Stimulated activated CD4-positive, alpha-beta T cell treated with anti-CD3 and anti-CD28 coated beads, Interleukin-2, amount 100 ng/mL, for 4 hours (primary cell): ENCODE measurements around the gene AHI1.
"Not testable (repeated sequence)": the region's sequence is repeated elsewhere in the genome, so short reads cannot be mapped to it uniquely, and the experiment has no call there.

ENCODE experiments used
- DNase-seq: peaks from one replicate; pipeline ENCODE4 v3.0.0-alpha.2; 2020; ENCODE audit warnings: low read depth

AHI1 gene

DNA sequence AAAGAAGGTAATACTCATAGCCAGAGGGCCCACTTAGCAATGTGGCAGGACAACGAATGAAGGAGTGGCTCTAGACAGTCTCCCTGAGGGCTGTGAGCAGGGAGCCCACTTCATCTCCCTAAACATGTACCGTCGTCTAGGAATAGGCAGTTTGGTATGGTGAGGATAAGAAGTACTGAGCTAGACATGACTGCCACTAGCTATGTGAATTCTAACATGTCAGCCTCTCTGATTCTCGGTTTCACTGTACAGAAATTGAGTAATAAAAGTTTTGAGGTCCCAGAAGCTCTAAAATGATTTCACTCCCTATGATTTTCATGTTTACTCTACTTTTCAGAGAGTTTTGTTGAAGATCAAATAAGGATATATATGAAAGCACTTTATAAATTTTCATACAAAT, 107.1 kb downstream of the AHI1 start:
- DNase-seq, result no peak

- DNase-seq, result no peak
These were observed 112.2 kb downstream of the AHI1 start for GRCh38 chr6:135385299-135385698.

GRCh38 chr6:135383766-135384165, 113.8 kb downstream of the AHI1 start:
- no peak for DNase-seq

DNA sequence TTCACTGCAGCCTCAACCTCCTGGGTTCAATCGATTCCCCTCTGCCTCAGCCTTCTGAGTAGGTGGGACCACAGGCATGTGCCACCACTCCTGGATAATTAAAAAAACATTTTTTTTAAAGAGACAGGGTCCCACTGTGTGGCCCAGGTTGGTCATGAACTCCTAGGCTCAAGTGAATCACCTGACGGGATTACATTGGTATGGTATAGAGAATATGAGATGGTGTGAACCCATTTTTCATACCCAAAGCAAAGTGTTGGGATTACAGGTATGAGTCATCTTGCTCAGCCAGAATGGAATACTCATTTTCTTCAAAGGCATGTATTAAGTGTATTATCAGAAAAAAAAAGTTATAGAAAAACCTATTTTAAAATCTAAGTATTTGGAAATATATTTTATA, 114.2 kb downstream of the AHI1 start:
- no peak for DNase-seq

GRCh38 chr6:135382182-135382628, 115.3 kb downstream of the AHI1 start:
- DNase-seq, result no peak

DNA sequence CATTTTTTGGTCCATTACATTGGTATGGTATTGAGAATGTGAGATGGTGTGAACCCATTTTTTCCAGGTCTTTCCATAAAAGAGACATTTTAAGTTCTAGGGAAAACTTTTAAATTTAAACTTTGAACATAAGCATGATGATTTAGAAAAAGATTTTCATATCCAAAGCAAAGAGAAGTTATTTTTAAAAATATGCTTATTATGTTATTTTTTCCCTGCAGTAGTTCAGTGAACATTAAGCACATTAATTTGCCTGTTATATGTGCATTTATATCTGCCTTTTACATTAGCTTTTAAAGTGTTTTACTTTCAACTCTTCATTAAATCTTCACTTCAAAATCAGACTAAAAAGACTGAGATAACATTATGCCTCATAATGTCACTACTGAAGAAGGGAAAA, 116.7 kb downstream of the AHI1 start:
- no peak for DNase-seq

GRCh38 chr6:135379647-135380046, 117.9 kb downstream of the AHI1 start:
- DNase-seq, result no peak

GRCh38 chr6:135372758-135373157, 124.8 kb downstream of the AHI1 start:
- no peak for DNase-seq

- DNase-seq, result not testable (repeated sequence)
These were observed 133.9 kb downstream of the AHI1 start for GRCh38 chr6:135363622-135364021.

DNA sequence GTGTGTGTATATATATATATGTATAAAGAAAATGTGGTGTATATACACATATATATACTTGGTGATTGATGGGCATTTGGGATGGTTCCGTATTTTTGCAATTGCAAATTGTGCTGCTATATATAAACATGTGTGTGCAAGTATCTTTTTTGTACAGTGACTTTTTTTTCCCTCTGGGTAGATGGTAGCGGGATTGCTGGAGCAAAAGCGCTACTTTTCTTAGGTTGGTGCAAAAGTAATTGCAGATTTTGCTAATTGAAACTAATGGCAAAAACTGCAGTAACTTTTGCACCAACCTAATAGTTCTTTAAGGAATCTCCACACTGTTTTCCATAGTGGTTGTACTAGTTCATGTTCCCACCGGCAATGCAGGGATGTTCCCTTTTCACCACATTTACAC, 135.4 kb downstream of the AHI1 start:
- no peak for DNase-seq

DNA sequence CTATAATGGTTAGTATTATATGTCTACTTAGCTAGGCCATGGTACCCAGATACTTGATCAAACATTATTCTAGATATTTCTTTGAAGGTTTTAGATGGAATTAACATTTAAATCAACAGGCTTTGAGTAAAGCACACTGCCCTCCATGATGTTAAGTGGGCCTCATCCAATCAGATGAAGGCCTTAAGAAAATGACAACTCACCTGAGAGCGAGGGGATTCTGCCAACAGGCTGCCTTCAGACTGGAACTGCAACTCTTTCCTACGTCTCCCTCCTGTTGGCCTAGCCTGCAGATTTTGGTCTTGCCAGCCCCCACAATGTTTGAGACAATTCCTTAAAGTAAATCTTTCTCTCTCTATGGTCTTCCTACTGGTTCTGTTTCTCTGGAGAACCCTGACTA, 137.3 kb downstream of the AHI1 start:
- DNase-seq, result no peak

DNA sequence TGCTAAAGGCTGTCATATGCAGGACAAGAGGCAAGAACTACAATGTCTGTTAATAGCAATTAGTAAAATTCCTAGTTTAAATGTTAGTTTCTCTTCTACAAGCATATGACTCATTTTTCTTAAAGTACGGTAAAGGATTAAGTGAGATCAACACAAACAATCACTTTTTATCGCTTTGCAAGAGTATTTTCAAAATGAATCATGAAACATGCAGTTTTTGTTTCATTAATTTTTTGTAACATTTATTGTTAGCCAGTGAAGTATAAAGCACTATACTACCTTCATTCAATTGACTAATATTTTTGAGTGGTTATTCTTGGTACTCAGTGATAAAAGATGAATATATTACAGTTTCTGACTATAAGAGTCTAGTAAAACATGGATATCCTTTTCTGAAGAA, 138.6 kb downstream of the AHI1 start:
- DNase-seq, result no peak

GRCh38 chr6:135358251-135358821, 139.2 kb downstream of the AHI1 start:
- no peak for DNase-seq

GRCh38 chr6:135354407-135354806, 143.1 kb downstream of the AHI1 start:
- no peak for DNase-seq

DNA sequence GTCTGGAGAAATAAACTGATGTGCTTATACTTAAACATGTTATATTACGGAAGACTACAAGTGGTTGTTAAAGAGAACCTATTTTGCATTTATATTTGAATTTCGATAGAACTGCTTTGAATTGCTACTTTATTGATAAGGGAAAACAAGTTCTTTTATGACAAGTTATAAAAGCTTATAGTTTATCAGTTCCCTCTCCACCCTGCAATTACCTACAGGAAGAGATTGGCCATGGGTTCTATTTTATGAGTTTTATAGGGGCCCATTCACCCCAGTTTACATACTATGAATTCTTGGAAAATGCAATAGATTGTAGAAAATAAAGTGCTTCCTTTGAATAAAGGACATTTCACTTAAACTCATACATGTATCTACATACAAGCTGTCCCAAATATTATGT, 144.4 kb downstream of the AHI1 start:
- DNase-seq, result no peak

DNA sequence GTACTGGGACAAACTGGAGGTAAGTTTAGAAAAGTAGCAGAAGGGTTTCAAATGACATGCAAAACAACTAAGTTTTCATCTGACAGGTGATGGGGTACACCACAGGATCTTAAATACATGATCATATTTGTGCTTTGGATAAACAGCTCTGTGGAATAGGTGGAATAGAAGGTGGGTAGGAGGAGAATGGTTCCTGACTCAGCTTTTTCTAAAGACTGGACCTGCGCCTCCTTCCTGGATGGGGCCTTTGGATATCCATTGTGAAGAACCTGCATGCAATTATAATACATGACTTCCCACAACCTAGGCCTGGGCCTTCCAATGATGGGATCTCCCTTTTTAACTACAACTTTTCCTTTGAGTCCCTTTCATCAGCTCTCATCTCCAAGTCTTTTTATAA, 145.9 kb downstream of the AHI1 start:
- no peak for DNase-seq

GRCh38 chr6:135347887-135348286, 149.7 kb downstream of the AHI1 start:
- DNase-seq, result no peak

DNA sequence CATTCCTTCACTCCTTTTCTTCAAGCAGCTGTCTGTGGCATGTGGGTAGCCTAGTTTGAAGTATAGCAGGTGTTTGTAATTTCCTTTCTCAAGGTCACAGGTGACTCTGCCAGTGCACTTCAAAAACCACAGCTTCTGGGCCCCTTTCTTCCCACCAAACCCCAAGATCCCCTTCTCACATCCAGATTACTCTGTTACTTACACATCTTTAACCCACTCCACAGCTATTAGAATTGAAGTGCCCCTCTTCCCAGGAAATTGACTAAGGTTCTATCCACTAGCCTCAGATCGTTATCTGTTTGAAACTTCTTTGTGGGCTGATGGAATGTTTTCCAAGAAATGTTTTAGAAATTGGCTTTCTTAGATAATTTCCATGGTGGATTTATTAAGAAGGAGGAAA, 150.8 kb downstream of the AHI1 start:
- DNase-seq, result no peak

DNA sequence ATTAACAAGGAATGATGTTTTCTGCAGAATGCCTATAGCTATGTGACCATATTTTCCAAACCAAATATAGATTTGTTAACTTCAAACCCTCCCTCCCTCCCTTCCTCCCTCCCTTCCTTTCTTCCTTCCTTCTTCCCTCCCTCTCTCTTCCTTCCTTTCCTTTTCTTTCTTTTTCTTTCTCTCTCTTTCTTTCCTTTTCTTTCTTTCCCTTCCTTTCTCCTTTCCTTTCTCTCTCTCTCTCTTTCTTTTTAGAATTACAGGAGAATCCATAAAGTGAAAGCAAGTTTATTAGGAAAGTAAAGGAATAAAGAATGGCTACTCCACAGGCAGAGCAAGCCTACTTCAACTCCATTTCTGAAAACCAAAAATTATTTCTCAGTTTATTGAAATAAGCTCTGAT, 153.0 kb downstream of the AHI1 start:
- no peak for DNase-seq

DNA sequence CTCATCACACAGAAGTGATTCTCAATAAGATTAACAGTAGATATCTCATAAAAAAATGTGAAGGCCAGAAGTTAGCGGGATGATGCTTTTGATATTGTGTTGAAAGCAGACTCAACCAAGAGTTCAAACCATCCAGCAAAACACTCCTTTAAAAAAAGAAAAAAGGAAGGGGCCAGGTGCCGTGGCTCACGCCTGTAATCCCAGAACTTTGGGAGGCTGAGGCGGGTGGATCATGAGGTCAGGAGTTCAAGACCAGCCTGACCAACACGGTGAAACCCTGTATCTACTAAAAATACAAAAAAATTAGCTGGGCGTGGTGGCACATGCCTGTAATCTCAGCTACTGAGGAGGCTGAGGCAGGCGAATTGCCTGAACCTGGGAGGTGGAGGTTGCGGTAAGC, 157.6 kb downstream of the AHI1 start:
- not testable (repeated sequence) for DNase-seq

DNA sequence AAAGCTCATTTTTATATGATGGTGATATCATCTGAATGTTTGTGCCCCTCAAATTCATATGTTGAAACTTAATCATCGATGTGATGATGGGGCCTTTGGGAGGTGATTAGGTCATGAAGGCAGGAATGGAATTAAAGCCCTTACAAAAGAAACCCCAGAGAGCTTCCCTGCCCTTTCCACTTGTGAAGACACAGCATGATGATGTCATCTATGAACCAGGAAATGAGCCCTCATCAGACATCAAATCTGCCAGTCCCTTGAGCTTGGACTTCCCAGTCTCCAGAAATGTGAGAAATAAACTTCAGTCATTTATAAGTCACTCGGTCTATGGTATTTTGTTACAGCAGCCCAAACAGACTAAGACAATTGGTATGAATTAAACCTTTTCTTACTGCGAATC, 163.4 kb downstream of the AHI1 start:
- no peak for DNase-seq

DNA sequence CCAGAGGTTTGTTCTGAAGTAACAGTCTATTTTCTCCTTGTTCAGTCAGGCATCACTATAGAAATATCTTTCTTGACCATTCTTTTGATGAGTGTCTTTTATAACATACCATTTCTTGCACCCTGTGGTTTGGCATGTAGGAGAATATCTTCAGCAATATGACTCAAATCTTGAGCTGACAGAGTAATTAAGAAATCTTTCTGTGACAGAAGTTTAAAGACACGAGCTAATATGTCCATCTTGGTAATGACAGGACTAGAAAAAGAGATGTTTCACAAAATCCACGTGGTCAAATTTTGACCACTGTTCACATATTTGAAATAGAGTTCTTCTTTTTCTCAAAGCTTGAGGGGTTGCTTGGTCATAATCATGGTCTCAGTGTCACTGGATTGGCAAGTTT, 166.5 kb downstream of the AHI1 start:
- DNase-seq, result no peak

DNA sequence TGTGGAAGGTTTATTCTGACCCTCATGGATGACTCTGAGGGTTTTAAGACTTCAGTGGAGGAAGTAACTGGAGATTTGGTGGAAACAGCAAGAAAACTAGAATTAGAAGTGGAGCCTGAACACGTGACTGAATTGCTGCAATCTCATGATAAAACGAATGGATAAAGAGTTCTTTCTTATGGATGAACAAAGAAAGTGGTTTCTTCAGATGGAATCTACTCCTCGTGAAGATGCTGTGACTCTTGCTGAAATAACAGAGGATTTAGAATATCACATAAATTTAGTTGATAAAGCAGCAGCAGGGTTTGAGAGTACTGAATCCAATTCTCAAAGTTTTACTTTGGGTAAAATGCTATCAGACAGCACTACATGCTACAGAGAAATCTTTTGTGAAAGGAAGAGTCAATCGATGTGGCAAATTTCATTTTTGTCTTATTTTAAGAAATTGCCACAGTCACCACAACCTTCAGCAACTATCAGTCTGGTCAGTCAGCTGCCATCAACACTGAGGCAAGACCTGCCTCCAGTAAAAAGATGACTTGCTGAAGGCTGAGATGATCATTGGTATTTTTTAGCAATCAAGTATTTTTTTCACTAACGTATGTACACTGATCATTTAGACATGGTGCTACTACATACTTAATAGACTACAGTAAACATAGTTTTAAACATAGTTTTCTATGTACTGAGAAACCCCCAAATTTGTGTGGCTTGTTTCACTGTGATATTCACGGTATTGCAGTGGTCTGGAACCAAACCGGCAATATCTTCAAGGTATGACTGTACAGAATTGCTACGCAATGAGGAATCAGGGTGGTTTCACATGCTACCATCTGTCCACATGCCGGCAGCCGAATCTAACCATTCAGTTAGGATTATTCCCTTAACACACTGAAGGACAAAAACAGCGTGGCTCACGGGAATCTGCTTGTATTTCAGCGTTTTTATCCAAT, 167.4 kb downstream of the AHI1 start:
- no peak for DNase-seq

DNA sequence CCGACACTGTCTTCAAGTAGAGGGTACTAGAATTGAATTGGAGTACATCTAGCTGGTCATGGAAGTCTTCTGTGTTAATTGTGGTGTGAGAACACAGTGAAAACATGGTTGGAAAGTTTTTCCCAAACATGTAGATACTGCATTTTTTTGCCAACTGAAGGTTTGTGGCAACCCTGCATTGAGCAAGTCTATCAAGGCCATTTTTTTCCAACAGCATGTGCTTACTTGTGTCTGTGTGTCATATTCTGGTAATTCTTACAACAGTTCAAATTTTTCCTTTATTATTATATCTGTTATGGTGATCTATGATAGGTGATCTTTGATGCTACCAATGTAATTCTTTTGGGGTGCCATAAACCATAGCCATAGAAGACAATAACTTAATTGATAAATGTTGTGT, 169.4 kb downstream of the AHI1 start:
- no peak for DNase-seq
